Stimulated activated CD8-positive, alpha-beta memory T cell treated with anti-CD3 and anti-CD28 coated beads, Interleukin-4, amount 100 ng/mL, for 24 hours (primary cell): ENCODE data around the gene ADRB1.

ENCODE experiments used
- DNase-seq: peaks from one replicate; pipeline ENCODE4 v3.0.0-alpha.2; 2020; ENCODE audit warnings: low read depth

Gene ADRB1

GRCh38 chr10:114043532-114044246 lies at the start of gene ADRB1:
Gene ADRB1 (plus strand): TSS chr10:114043866. CDS start chr10:114044133, 267 bp downstream.
- DNase-seq = no peak

- DNase-seq = no peak
Measured at GRCh38 chr10:113995201-113995600, 48.5 kb upstream of the ADRB1 start.

- no peak for DNase-seq
Measured at GRCh38 chr10:113997428-113997827, 46.2 kb upstream of the ADRB1 start.

DNA sequence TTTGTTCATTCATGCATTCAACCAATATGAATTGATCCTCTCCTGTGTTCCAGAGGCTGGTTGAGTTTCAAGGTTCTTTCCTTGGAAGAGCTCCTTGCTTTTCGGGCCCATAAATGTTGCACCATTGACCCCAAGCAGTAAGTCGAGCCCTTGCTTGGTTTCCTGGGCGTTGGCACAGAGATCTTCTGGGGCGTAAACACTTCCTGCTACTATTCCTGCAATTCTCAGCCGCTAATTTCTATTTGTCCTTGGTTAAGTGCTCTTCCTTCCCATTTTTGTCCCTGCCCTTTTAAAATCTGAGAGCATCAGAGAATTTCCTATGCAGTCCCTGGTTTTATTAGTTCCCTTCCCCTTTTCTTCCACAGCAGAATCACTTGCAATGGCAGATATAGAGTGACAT lies 44.1 kb upstream of the ADRB1 start:
- DNase-seq = no peak

- no peak for DNase-seq
Measured at GRCh38 chr10:114000457-114001010, 43.1 kb upstream of the ADRB1 start.

DNA sequence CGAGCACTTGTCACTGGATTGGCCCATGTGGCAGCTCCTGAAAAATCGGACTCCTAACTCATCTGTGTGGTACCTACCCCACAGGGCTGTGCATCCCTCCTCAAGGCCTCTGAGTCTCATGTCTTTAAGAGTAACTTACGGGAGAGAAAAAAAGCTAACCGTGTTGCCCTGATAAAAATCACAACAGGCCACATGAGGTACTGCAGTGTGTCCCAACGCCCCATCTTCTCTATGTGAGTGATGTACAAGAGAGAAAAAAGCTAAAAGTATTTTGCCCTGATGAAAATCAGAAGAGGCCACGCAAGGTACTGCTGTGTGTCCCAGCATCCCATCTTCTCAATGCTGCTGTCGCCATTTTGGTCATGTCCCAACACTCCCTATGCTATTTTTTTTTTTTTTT lies 41.2 kb upstream of the ADRB1 start:
- no peak for DNase-seq

DNA sequence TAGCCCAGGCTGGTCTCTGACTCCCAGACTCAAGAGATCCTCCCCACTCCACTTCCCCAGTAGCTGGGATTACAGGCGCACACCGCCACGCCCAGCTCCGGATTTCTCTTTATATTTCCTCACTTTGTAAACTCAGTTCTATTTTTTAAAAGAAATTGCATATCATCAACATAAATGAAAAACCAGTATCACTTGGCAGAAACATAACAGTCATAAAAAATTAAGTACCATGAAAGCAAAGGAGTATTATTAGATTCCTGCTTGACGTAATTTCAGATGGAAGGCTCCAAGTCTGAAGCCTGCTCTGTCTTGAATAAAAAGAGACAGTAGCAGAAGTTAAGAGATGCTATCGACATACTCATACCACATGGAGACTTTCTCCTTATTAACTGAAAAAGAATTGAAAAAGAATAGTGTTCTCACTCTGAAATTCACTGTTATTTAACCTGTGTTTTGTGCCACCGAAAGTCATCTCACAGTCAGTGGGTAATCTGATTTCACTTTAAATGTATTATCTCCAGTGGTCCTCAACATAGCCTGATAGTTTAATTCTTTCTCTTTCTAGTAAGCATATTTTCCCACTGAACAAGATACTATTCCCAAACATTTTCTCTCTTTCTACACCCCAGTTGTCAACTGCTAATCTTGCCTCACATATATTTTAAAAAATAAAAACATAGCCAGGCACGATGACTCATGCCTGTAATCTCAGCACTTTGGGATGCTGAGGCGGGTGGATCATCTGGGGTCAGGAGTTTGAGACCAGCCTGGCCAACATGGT lies 40.3 kb upstream of the ADRB1 start:
- no peak for DNase-seq

GRCh38 chr10:114009281-114009996 lies 34.2 kb upstream of the ADRB1 start:
- no peak for DNase-seq

- no peak for DNase-seq
Measured at GRCh38 chr10:114010316-114010715, 33.4 kb upstream of the ADRB1 start.

DNA sequence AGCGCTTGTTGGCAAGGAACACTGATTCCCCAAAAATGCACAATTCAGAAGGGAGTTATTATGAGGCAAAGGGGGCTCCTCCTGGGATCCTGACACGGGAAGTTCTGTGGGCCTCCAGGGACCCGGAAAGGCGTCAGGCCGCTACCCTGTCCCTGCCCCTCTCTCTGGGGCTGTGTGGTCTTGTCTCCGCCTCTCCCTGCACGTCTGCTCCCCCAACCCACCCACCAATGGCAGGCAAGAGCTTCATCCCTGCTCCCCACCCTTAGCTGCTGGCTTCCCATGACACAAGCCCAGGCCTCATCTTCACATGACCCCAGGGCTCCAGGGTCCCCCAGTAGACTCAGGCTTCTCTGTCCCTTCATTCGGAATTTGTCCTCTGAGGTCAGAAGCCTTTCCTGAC lies 31.0 kb upstream of the ADRB1 start:
- no peak for DNase-seq

DNA sequence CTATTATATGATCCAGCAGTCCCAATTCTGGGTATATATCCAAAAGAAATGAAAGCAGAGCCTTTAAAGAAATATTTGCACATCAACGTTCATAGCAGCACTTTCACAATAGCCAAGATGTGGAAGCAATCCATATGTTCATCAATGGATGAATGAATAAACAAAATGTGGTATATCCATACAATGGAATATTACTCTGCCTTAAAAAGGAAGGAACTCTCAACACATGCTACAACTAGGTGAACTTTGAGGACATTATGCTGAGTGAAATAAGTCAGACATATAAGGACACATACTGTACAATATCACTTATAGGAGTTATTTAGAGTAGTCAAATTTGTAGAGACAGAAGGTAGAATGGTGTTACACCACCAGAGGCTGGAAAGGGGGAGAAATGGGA lies 28.0 kb upstream of the ADRB1 start:
- no peak for DNase-seq

DNA sequence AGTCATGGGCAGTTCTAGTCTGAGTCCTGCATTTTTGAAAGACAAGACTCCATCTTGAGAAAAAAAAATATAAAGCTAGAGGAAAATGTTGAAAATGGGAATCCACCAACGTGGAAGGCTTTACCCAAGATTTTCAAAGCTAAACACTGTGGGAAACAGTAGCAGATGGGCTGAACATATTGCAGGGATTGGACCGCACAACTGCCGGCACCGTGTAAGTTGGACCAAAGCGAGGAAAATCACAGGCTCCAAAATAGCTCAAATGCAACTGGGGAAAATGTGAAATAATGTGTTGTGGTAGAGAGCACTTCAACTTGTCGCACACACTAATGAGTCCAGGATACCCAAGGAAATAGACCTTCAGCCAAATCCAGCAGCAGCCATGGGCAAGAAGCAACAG lies 26.4 kb upstream of the ADRB1 start:
- DNase-seq = no peak

GRCh38 chr10:114017873-114018272 lies 25.8 kb upstream of the ADRB1 start:
- DNase-seq = no peak

- DNase-seq = no peak
Measured at GRCh38 chr10:114019226-114019625, 24.4 kb upstream of the ADRB1 start.

- no peak for DNase-seq
Measured at GRCh38 chr10:114021154-114021553, 22.5 kb upstream of the ADRB1 start.

DNA sequence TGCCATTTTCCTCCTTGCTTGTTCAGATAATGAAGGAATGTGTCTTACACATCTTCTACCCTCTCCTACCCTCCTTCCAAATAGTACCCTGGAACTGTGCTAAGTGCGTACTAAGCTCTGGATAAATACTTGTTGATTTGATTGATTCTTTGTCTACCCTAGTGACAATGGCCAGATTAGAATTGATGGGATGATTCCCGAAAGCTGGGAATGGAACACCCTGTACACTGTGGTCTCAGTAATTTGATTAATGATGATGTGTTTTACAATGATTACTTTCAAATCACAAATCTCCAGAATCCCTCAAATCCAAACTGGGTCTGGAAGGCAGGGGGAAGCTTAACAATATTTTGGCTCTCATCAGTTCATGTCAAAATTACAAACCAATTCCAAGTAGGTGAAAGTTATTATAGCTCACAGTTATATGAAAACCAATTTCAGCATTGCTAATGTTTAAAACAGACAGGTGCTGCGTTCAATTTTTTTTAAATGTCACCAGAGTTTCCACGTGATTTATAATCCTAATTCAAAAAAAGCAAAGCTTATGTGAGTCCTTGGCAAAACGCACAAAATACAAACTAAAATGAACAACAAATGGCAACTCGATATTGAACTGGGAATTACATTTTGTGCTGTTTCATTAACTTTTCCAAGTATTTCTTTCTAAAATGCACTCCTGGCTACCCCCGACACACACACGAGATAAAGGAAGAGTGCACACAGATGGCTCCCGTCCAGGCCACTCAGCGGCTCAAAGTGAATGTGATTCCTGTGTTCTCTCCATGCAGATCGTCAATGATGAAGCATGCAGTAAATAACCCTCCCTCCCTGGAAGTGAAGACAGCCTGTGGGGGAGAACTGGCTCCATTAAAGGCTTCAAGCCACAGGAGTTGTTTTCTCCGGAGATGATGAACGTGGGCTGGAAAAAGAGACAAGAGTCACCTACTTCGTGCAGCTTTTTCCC lies 21.7 kb upstream of the ADRB1 start:
- DNase-seq = no peak

DNA sequence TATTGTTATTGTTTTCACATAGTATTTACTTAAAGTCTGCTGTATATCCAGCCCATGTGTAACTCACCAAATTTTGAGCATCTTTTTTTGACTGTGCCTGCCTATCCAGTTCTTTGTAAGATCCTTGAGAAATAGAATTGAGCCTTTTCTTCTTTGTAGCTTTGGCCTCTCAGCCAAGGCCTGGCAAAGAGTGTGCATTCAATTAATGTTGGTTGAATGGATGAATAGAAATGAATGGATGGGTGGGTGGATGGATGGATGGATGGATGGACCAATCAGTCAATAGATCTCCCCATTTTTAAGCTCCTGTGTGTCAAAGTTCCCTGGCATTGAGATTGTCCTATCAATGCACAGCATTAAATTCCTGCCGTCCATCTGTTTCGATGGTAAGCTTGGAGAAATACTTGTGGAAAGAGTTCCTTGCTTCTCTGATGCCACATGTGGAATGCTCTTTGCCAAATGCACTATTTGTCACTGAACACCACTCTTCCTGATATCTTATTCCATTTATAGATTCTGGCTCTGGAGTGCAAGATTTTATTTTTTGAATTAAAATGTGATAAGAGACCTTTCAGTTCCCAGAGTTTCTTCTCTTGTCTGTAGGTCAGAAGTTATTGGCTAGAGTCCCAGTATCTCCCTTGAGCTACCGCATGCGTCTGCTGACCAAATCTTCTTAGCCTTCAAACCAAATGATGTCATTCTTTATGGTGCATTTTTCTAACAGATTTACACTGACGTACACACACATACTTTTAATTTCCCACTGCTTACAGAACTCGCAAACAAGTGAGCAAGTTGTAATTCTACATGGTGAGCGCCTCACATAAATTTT lies 20.7 kb upstream of the ADRB1 start:
- DNase-seq = no peak

DNA sequence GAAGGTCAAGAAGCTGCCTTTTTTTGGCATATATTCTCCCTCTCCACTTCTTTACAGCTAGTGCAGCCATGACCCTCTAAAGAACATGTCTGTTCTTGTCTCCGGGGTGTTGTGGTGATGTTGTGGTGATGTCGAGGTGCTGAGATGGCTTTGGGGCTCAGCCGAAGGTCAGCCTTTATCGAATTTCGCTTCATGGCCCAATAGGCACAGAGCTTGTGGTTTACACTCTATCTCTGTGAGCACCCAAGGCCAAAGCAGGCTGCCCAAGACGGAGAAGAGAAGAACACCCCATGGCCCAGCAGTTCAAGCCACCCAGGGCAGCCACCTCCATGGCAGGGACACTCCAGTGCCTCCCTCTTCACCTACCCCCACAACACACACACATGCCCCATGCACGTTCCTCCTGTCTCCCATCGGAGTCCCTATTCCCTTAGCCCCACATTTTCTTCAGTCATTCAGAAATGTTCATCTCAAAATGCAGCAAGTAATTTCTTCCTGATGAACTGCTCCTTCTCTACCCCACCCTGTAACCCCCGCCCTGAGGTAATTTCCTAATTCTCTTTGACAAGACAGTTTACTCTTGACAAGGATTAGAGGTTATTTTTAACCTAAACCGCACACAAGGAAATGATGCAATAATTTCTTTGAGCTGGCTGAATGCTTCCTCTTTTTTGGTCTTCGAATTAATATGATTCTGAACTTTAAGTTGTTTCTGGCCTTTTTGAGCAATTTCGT lies 18.6 kb upstream of the ADRB1 start:
- no peak for DNase-seq

GRCh38 chr10:114025611-114026130 lies 18.0 kb upstream of the ADRB1 start:
- no peak for DNase-seq
